HEK293 (cell line): ENCODE data around the gene FHL3.

ENCODE experiments used
- CTCF ChIP-seq: fragments of 450-650 bp; formaldehyde crosslinking; IDR thresholded peaks from 2 replicates; pipeline ENCODE4 v1.5.1; 2016; ENCODE audit warnings: missing biosample characterization, missing genetic modification characterization
- GFI1B ChIP-seq: fragments of 450-650 bp; formaldehyde crosslinking; IDR thresholded peaks from 2 replicates; pipeline ENCODE4 v1.5.1; 2016; ENCODE audit warnings: missing biosample characterization, missing genetic modification characterization
- HOXD13 ChIP-seq: sonication (generic); formaldehyde crosslinking; IDR thresholded peaks from 2 replicates; pipeline ENCODE4 v1.8.0; 2022; ENCODE audit warnings: missing genetic modification reagents, borderline replicate concordance
- KLF16 ChIP-seq: fragments of 450-650 bp; formaldehyde crosslinking; IDR thresholded peaks from 2 replicates; pipeline ENCODE4 v1.5.1; 2017; ENCODE audit warnings: missing biosample characterization, missing genetic modification characterization
- KLF8 ChIP-seq: fragments of 450-650 bp; formaldehyde crosslinking; IDR thresholded peaks from 2 replicates; pipeline ENCODE4 v1.5.1; 2016; ENCODE audit warnings: missing biosample characterization, missing genetic modification characterization
- OVOL3 ChIP-seq: fragments of 450-650 bp; formaldehyde crosslinking; IDR thresholded peaks from 2 replicates; pipeline ENCODE4 v1.5.1; 2016; ENCODE audit warnings: missing biosample characterization, missing genetic modification characterization
- PBX3 ChIP-seq: sonication (generic); formaldehyde crosslinking; IDR thresholded peaks from 2 replicates; pipeline ENCODE4 v1.8.1; 2022; ENCODE audit warnings: mild to moderate bottlenecking, moderate library complexity, missing genetic modification reagents
- SP7 ChIP-seq: fragments of 450-650 bp; formaldehyde crosslinking; IDR thresholded peaks from 2 replicates; pipeline ENCODE4 v1.5.1; 2016; ENCODE audit warnings: missing biosample characterization, missing genetic modification characterization
- ZNF10 ChIP-seq: fragments of 450-650 bp; formaldehyde crosslinking; IDR thresholded peaks from 2 replicates; pipeline ENCODE4 v1.5.1; 2017; ENCODE audit warnings: missing biosample characterization, missing genetic modification characterization
- ZNF121 ChIP-seq: fragments of 450-650 bp; formaldehyde crosslinking; IDR thresholded peaks from 2 replicates; pipeline ENCODE4 v1.5.1; 2016; ENCODE audit warnings: missing biosample characterization, missing genetic modification characterization
- ZNF19 ChIP-seq: fragments of 450-650 bp; formaldehyde crosslinking; IDR thresholded peaks from 2 replicates; pipeline ENCODE4; 2016; ENCODE audit warnings: missing biosample characterization, missing genetic modification characterization, low read depth
- ZNF202 ChIP-seq: fragments of 450-650 bp; formaldehyde crosslinking; IDR thresholded peaks from 2 replicates; pipeline ENCODE4 v1.5.1; 2016; ENCODE audit warnings: missing biosample characterization, missing genetic modification characterization, borderline replicate concordance
- ZNF214 ChIP-seq: fragments of 450-650 bp; formaldehyde crosslinking; IDR thresholded peaks from 2 replicates; pipeline ENCODE4 v1.5.1; 2017; ENCODE audit warnings: missing biosample characterization, mild to moderate bottlenecking, missing genetic modification characterization, borderline replicate concordance
- ZNF239 ChIP-seq: fragments of 450-650 bp; formaldehyde crosslinking; IDR thresholded peaks from 2 replicates; pipeline ENCODE4 v1.5.1; 2016; ENCODE audit warnings: missing biosample characterization, missing genetic modification characterization
- ZNF324 ChIP-seq: fragments of 450-650 bp; formaldehyde crosslinking; IDR thresholded peaks from 2 replicates; pipeline ENCODE4 v1.5.1; 2016; ENCODE audit warnings: missing biosample characterization, missing genetic modification characterization
- ZNF335 ChIP-seq: fragments of 450-650 bp; formaldehyde crosslinking; conservative IDR thresholded peaks from 2 replicates; pipeline ENCODE4 v1.5.1; 2016; ENCODE audit warnings: missing biosample characterization, missing genetic modification characterization
- ZNF394 ChIP-seq: fragments of 450-650 bp; formaldehyde crosslinking; IDR thresholded peaks from 2 replicates; pipeline ENCODE4 v1.5.1; 2016; ENCODE audit warnings: missing biosample characterization, missing genetic modification characterization, mild to moderate bottlenecking, moderate library complexity, borderline replicate concordance
- ZNF48 ChIP-seq: fragments of 450-650 bp; formaldehyde crosslinking; IDR thresholded peaks from 2 replicates; pipeline ENCODE4 v1.5.1; 2016; ENCODE audit warnings: missing biosample characterization, missing genetic modification characterization
- ZNF510 ChIP-seq: fragments of 450-650 bp; formaldehyde crosslinking; IDR thresholded peaks from 2 replicates; pipeline ENCODE4 v1.5.1; 2018; ENCODE audit warnings: mild to moderate bottlenecking, missing genetic modification characterization, missing biosample characterization; ENCODE audit not compliant: insufficient replicate concordance
- ZNF514 ChIP-seq: fragments of 450-650 bp; formaldehyde crosslinking; IDR thresholded peaks from 2 replicates; pipeline ENCODE4 v1.5.1; 2016; ENCODE audit warnings: missing biosample characterization, missing genetic modification characterization
- ZNF558 ChIP-seq: fragments of 450-650 bp; formaldehyde crosslinking; IDR thresholded peaks from 2 replicates; pipeline ENCODE4 v1.5.1; 2016; ENCODE audit warnings: missing biosample characterization, missing genetic modification characterization
- ZNF560 ChIP-seq: fragments of 450-650 bp; formaldehyde crosslinking; IDR thresholded peaks from 2 replicates; pipeline ENCODE4 v1.5.1; 2017; ENCODE audit warnings: missing biosample characterization, missing genetic modification characterization, borderline replicate concordance
- ZNF561 ChIP-seq: fragments of 450-650 bp; IDR thresholded peaks from 2 replicates; pipeline ENCODE4 v1.5.1; 2018; ENCODE audit warnings: missing biosample characterization, missing genetic modification characterization, borderline replicate concordance
- ZNF585B ChIP-seq: fragments of 450-650 bp; formaldehyde crosslinking; IDR thresholded peaks from 2 replicates; pipeline ENCODE4 v1.5.1; 2016; ENCODE audit warnings: missing biosample characterization, missing genetic modification characterization
- ZNF660 ChIP-seq: fragments of 450-650 bp; IDR thresholded peaks from 2 replicates; pipeline ENCODE4 v1.5.1; 2018; ENCODE audit warnings: missing biosample characterization, mild to moderate bottlenecking, missing genetic modification characterization
- ZNF677 ChIP-seq: fragments of 450-650 bp; IDR thresholded peaks from 2 replicates; pipeline ENCODE4 v1.5.0; 2018; ENCODE audit warnings: missing biosample characterization, mild to moderate bottlenecking, missing genetic modification characterization, moderate library complexity
- ZNF776 ChIP-seq: fragments of 450-650 bp; formaldehyde crosslinking; IDR thresholded peaks from 2 replicates; pipeline ENCODE4 v1.5.0; 2017; ENCODE audit warnings: missing biosample characterization, missing genetic modification characterization, borderline replicate concordance
- ZNF837 ChIP-seq: fragments of 450-650 bp; formaldehyde crosslinking; IDR thresholded peaks from 2 replicates; pipeline ENCODE4 v1.5.1; 2016; ENCODE audit warnings: missing biosample characterization, missing genetic modification characterization
- TF ChIP-seq, protein P1 (sequence below): fragments of 450-650 bp; formaldehyde crosslinking; IDR thresholded peaks from 2 replicates; pipeline ENCODE4 v1.5.1; 2017; ENCODE audit warnings: missing biosample characterization, missing genetic modification characterization
- TF ChIP-seq, protein P2 (sequence below): fragments of 450-650 bp; formaldehyde crosslinking; IDR thresholded peaks from 2 replicates; pipeline ENCODE4 v1.5.1; 2017; ENCODE audit warnings: missing biosample characterization, missing genetic modification characterization
- TF ChIP-seq, protein P3 (sequence below): fragments of 450-650 bp; formaldehyde crosslinking; IDR thresholded peaks from 2 replicates; pipeline ENCODE4 v1.5.1; 2016; ENCODE audit warnings: missing biosample characterization, missing genetic modification characterization
- TF ChIP-seq, protein P4 (sequence below): fragments of 450-650 bp; formaldehyde crosslinking; IDR thresholded peaks from 2 replicates; pipeline ENCODE4 v1.5.1; 2016; ENCODE audit warnings: missing biosample characterization, missing genetic modification characterization, low read depth

FHL3 gene

DNA sequence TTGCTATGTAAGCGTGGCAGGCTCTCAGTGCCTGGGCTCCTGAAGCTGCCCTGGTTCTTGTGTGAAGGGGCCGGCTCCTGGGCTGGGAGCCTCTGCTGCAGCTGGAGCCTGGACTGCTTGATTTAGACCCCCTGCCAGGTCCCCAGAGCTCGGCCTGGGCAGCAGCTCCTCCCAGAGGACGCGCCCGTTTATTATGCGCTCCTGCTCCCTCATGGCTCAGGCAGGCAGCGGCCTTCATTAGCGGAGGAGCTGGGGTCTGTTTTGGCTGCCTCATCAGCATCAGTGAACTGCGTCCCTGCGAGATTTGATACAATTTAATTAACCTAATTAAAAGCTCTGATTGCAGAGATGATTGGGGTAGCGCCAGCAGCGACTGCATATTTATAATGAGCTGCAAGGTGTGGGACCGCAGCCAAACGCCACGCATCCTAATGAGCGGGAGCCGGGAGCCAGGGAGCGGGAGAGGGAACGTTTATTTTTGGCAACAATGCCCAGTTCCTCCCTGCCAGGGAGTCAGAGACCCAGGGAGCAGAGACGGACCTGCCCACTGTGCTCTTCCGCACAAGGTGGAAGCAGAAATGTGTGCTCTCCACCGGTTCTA is 23.9 kb upstream of the FHL3 start (continued):
- TF ChIP-seq ZNF394 (tag by site-specific recombination) = peak; percentile 47; the same call in 1 of the 2 replicates
- peak; percentile 14 for TF ChIP-seq ZNF335 (tag by site-specific recombination)
- TF ChIP-seq ZNF561 (tag by site-specific recombination) = 0 out of 2 replicates have a peak, but pooled peaks have one; percentile 63
- TF ChIP-seq ZNF239 (tag by site-specific recombination) = no peak
- no peak for TF ChIP-seq HOXD13 (CRISPR knock-in tag)
- TF ChIP-seq, protein P1, sequence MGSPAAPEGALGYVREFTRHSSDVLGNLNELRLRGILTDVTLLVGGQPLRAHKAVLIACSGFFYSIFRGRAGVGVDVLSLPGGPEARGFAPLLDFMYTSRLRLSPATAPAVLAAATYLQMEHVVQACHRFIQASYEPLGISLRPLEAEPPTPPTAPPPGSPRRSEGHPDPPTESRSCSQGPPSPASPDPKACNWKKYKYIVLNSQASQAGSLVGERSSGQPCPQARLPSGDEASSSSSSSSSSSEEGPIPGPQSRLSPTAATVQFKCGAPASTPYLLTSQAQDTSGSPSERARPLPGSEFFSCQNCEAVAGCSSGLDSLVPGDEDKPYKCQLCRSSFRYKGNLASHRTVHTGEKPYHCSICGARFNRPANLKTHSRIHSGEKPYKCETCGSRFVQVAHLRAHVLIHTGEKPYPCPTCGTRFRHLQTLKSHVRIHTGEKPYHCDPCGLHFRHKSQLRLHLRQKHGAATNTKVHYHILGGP (tag by site-specific recombination) = no peak
- no peak for TF ChIP-seq ZNF558 (tag by site-specific recombination)
- no peak for TF ChIP-seq ZNF324
- no peak for TF ChIP-seq KLF16 (tag by site-specific recombination)
- TF ChIP-seq ZNF660 (tag by site-specific recombination) = 0 out of 2 replicates have a peak, but pooled peaks have one; percentile 36
- TF ChIP-seq, protein P2, sequence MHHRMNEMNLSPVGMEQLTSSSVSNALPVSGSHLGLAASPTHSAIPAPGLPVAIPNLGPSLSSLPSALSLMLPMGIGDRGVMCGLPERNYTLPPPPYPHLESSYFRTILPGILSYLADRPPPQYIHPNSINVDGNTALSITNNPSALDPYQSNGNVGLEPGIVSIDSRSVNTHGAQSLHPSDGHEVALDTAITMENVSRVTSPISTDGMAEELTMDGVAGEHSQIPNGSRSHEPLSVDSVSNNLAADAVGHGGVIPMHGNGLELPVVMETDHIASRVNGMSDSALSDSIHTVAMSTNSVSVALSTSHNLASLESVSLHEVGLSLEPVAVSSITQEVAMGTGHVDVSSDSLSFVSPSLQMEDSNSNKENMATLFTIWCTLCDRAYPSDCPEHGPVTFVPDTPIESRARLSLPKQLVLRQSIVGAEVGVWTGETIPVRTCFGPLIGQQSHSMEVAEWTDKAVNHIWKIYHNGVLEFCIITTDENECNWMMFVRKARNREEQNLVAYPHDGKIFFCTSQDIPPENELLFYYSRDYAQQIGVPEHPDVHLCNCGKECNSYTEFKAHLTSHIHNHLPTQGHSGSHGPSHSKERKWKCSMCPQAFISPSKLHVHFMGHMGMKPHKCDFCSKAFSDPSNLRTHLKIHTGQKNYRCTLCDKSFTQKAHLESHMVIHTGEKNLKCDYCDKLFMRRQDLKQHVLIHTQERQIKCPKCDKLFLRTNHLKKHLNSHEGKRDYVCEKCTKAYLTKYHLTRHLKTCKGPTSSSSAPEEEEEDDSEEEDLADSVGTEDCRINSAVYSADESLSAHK (tag by site-specific recombination) = no peak
- TF ChIP-seq ZNF514 (tag by site-specific recombination) = no peak
- TF ChIP-seq GFI1B (tag by site-specific recombination) = no peak
- TF ChIP-seq ZNF19 (tag by site-specific recombination) = no peak
- TF ChIP-seq ZNF585B (tag by site-specific recombination) = no peak
- TF ChIP-seq PBX3 (CRISPR knock-in tag) = no peak
- no peak for TF ChIP-seq ZNF214 (tag by site-specific recombination)
- no peak; the same call in 1 of the 2 replicates for TF ChIP-seq CTCF (tag by site-specific recombination)
- TF ChIP-seq ZNF510 = no peak
- TF ChIP-seq ZNF10 (tag by site-specific recombination) = peak; percentile 72; the same call in 1 of the 2 replicates
- TF ChIP-seq ZNF837 = no peak
- TF ChIP-seq, protein P3, sequence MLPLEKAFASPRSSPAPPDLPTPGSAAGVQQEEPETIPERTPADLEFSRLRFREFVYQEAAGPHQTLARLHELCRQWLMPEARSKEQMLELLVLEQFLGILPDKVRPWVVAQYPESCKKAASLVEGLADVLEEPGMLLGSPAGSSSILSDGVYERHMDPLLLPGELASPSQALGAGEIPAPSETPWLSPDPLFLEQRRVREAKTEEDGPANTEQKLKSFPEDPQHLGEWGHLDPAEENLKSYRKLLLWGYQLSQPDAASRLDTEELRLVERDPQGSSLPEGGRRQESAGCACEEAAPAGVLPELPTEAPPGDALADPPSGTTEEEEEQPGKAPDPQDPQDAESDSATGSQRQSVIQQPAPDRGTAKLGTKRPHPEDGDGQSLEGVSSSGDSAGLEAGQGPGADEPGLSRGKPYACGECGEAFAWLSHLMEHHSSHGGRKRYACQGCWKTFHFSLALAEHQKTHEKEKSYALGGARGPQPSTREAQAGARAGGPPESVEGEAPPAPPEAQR (tag by site-specific recombination) = no peak
- TF ChIP-seq ZNF776 (tag by site-specific recombination) = no peak
- TF ChIP-seq, protein P4, sequence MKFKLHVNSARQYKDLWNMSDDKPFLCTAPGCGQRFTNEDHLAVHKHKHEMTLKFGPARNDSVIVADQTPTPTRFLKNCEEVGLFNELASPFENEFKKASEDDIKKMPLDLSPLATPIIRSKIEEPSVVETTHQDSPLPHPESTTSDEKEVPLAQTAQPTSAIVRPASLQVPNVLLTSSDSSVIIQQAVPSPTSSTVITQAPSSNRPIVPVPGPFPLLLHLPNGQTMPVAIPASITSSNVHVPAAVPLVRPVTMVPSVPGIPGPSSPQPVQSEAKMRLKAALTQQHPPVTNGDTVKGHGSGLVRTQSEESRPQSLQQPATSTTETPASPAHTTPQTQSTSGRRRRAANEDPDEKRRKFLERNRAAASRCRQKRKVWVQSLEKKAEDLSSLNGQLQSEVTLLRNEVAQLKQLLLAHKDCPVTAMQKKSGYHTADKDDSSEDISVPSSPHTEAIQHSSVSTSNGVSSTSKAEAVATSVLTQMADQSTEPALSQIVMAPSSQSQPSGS (tag by site-specific recombination) = no peak
- TF ChIP-seq OVOL3 (tag by site-specific recombination) = no peak
- no peak for TF ChIP-seq ZNF48 (tag by site-specific recombination)
- TF ChIP-seq KLF8 (tag by site-specific recombination) = no peak
- no peak for TF ChIP-seq ZNF677 (tag by site-specific recombination)
- no peak for TF ChIP-seq ZNF202 (tag by site-specific recombination)
- no peak; the same call in 1 of the 2 replicates for TF ChIP-seq SP7 (tag by site-specific recombination)
- TF ChIP-seq ZNF121 (tag by site-specific recombination) = no peak
- no peak for TF ChIP-seq ZNF560 (tag by site-specific recombination)
